ENCODE results near the gene MRS2.

- TF ChIP-seq POLR2A (IDR thresholded peaks at IDR 0.05) (no peak), CTCF (IDR thresholded peaks at IDR 0.05) (no peak)
Measured at GRCh38 chr6:24436979-24437378, 34.2 kb downstream of the MRS2 start.

Measured in adrenal gland (tissue), 5 donors.